ENCODE data around the gene E2F8. TPM values are rescaled to one million over a fixed set of nuclear protein-coding genes. Genes with fewer than 3 reads are reported as not detected.

E2F8 gene
- total RNA-seq, 5 donors from 2014 or later (not counting 1 experiment from before 2014, with no cell fraction given), result 0.12 to 0.56 (median 0.26) TPM

DNA sequence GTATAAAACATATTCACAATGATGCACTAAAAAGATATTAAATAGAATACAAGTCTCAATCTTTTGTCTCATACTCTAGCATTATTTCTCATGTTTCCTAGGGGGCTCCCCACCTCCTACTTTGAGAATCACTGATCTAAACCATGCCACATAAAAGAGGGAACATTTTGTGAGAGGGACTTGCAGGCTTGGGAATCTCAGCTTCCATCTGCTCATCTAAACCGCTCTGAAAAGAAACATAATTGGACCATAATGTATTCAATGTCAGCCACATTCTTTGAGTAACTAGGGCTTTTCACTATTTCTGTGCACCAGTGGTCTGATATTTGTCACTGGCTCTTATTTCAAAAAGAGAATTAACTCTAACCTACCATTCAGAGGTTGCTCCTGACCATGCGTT, 32.6 kb downstream of the E2F8 start:
- peaks cover 10 to 28% of the 10 kb centered on the region in 2 donors for H3K27me3 Mint-ChIP-seq
- H3K9me3 Mint-ChIP-seq, result no peaks in the 10 kb centered on the region
- no peaks in the 10 kb centered on the region for H3K4me1 Mint-ChIP-seq
- ATAC-seq (replicated peaks in 1 of 4) (no peak), DNase-seq (no peak)
- H3K4me3 Mint-ChIP-seq, result no peak overlapping the region
- H3K9me3 ChIP-seq, result no peaks in the 10 kb centered on the region
- H3K27me3 ChIP-seq (replicated peaks in 1 of 2; ENCODE audit: control insufficient read depth in 2 of 2, extremely low read depth in 1 of 2, insufficient read depth in 2 of 2, low read length in 1 of 2), result peaks cover 2 to 5% of the 10 kb centered on the region in 2 experiments
- H3K36me3 ChIP-seq (ENCODE audit: control insufficient read depth in 2 of 2, extremely low read depth in 1 of 2, insufficient read depth in 1 of 2, low read length in 1 of 2), result no peaks in the 10 kb centered on the region
- no peaks in the 10 kb centered on the region for H3K4me1 ChIP-seq (ENCODE audit: control insufficient read depth in 1 of 2, extremely low read depth in 1 of 2, insufficient read depth in 2 of 2, low read length in 2 of 2)
- H3K4me3 ChIP-seq (ENCODE audit: control insufficient read depth in 1 of 2, extremely low read depth in 1 of 2, low read length in 1 of 2), result no peak overlapping the region
- no CpG with 5 or more reads among the region's 2 CpGs for WGBS (ENCODE audit: insufficient coverage)
- no peak overlapping the region for H3K27ac Mint-ChIP-seq
- no peak overlapping the region for H3K27ac ChIP-seq (ENCODE audit: low read length)
- POLR2A ChIA-PET, result no interaction called here
- no peaks in the 10 kb centered on the region for H3K36me3 Mint-ChIP-seq
- CTCF ChIA-PET, result no interaction called here

DNA sequence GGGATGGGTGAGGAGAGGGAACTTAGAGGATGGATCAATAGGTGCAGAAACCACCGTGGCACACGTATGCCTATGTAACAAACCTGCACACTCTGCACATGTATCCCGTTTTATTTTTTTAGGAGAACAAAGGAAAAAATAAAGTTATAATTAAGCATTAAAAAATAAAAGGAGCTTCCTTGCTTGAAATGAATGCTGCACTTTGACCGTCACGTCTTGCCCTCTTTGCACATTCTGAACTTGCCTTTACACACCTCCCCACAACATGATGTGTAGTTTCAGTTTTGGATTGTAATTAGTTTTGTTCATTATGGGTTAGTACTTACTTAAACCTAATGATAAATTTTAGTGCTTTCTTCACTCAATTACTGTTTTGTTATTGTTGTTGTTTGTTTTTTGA, 35.9 kb downstream of the E2F8 start:
- ChIA-PET CTCF (interaction anchor here in 1 of 2 donors (0.6 kb wide), 1 partner anchor 12 kb away, joined by 5 read pairs; no protein-coding TSS in a partner anchor), POLR2A (no interaction called here)
- ATAC-seq (replicated peaks in 1 of 4) (no peak), DNase-seq (no peak)
- no peaks in the 10 kb centered on the region for H3K36me3 Mint-ChIP-seq
- WGBS (ENCODE audit: insufficient coverage), result no CpG with 5 or more reads among the region's 5 CpGs
- H3K9me3 Mint-ChIP-seq, result no peaks in the 10 kb centered on the region
- H3K4me1 Mint-ChIP-seq, result no peaks in the 10 kb centered on the region
- no peak overlapping the region for H3K4me3 Mint-ChIP-seq
- Histone ChIP-seq H3K36me3 (ENCODE audit: control insufficient read depth in 2 of 2, extremely low read depth in 1 of 2, insufficient read depth in 1 of 2, low read length in 1 of 2) (no peaks in the 10 kb centered on the region), H3K4me3 (ENCODE audit: control insufficient read depth in 1 of 2, extremely low read depth in 1 of 2, low read length in 1 of 2) (no peak overlapping the region), H3K9me3 (no peaks in the 10 kb centered on the region), H3K27ac (ENCODE audit: low read length) (no peak overlapping the region), H3K27me3 (replicated peaks in 1 of 2; ENCODE audit: control insufficient read depth in 2 of 2, extremely low read depth in 1 of 2, insufficient read depth in 2 of 2, low read length in 1 of 2) (peaks cover 2 to 10% of the 10 kb centered on the region in 2 experiments), H3K4me1 (ENCODE audit: control insufficient read depth in 1 of 2, extremely low read depth in 1 of 2, insufficient read depth in 2 of 2, low read length in 2 of 2) (no peaks in the 10 kb centered on the region)
- no peak overlapping the region for H3K27ac Mint-ChIP-seq
- H3K27me3 Mint-ChIP-seq, result peaks cover 10 to 23% of the 10 kb centered on the region in 2 donors

DNA sequence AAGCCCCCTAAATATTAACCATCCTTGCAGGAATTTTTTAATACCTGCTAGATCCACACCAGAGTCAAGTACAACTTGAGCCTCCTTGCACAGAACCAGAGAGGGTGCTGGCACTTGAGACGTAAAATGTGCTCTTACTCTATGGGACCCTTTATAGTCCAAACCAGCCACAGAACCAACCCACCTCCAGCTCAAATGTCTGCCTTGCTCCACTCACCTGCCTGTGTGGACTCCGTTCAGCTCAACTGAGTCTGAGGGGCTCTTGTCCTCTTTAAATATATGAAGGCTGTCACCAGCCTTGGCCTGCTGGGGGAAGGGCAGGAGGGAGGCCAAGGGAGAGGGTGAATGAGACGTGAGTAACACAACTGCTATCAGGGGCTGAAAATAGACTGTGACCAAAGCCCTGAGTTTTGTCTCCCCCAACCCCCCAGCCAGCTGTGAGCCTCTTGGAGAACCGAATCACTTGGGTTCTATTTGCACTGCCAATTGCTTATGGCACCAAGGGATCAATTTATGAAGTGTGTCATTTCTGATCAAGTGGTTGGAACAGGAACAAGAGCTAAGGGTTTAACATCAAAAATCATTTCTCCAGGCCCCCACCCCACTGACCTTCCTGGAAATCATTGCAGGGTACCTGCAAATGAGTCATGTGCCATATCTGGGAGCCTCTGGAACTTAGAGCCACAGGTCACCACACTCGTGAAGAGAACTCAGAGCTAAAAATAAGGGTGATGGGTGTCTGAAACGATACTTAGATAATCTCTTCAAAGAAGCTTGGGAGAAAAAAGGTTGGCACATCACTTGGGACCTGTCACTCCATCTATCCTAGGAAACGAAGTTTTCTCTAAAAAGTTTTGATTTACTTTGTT, 38.8 kb downstream of the E2F8 start, which contains the start of gene CSRP3:
Gene CSRP3, minus strand, starts transcription at position 247 of the 869 bp plus-strand sequence. CDS start 9,535 bp downstream, outside the sequence.
- no peak within 1 kb of the TSS for H3K27ac Mint-ChIP-seq
- no peaks in the 10 kb centered on the region for H3K36me3 ChIP-seq (ENCODE audit: control insufficient read depth in 2 of 2, extremely low read depth in 1 of 2, insufficient read depth in 1 of 2, low read length in 1 of 2)
- no peaks in the 10 kb centered on the region for H3K9me3 Mint-ChIP-seq
- no peaks in the 10 kb centered on the region for H3K9me3 ChIP-seq
- H3K27ac ChIP-seq (ENCODE audit: low read length), result no peak within 1 kb of the TSS
- POLR2A ChIA-PET, result interaction anchor here in 1 of 2 donors (0.6 kb wide), 2 partner anchors 13 to 1935 kb away, joined by 3 read pairs; no protein-coding TSS in a partner anchor
- no peaks in the 10 kb centered on the region for H3K4me1 Mint-ChIP-seq
- H3K4me3 Mint-ChIP-seq, result no peak within 1 kb of the TSS
- H3K36me3 Mint-ChIP-seq, result no peaks in the 10 kb centered on the region
- WGBS (ENCODE audit: insufficient coverage), result no CpG with 5 or more reads among the region's 7 CpGs
- H3K27me3 ChIP-seq (replicated peaks in 1 of 2; ENCODE audit: control insufficient read depth in 2 of 2, extremely low read depth in 1 of 2, insufficient read depth in 2 of 2, low read length in 1 of 2), result peaks cover 0 to 10% of the 10 kb centered on the region in 2 experiments
- ATAC-seq (replicated peaks in 1 of 4), result no peak
- H3K4me3 ChIP-seq (ENCODE audit: control insufficient read depth in 1 of 2, extremely low read depth in 1 of 2, low read length in 1 of 2), result no peak within 1 kb of the TSS
- H3K4me1 ChIP-seq (ENCODE audit: control insufficient read depth in 1 of 2, extremely low read depth in 1 of 2, insufficient read depth in 2 of 2, low read length in 2 of 2), result no peaks in the 10 kb centered on the region
- no peak for DNase-seq
- CTCF ChIA-PET, result no interaction called here
- peaks cover 5 to 11% of the 10 kb centered on the region in 2 donors for H3K27me3 Mint-ChIP-seq

DNA sequence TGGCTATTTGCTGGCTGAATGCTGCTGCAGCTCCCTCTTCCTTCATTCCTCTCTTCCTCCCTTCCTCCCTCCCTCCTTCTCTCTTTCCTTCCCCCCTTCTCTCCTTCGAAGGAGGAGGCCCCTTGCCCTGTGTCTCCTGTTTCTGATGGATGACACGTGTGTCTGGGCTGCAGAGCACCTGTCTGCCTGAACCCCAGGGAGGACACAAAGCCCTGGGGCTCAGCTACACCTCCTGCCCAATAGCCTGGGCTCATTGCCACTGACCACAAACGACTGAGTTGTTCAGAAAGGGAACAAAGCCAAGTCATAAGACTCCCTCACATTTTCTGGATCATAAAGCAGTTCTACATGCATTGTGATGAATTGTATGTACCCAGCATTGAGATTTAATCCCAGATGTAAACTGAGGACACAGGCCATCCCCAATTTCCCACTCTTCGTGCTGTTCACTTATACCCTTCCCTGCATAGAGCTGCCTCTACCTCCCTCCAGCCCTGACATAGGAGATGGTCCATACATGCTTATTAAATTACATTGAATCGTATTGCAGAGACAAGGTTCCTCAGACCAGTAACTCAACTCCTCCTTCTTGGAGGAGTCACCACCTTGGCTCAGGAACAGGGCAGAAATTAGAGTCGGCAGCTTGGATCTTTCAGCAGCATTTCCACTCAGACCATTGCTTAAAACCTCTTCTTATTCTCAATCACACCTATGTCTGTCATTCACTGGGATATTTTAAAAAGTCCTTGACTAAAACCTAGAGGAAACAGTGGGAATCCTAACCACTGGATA, 40.1 kb downstream of the E2F8 start:
- Histone ChIP-seq H3K4me3 (ENCODE audit: control insufficient read depth in 1 of 2, extremely low read depth in 1 of 2, low read length in 1 of 2) (no peak overlapping the region), H3K27ac (ENCODE audit: low read length) (no peak overlapping the region), H3K4me1 (ENCODE audit: control insufficient read depth in 1 of 2, extremely low read depth in 1 of 2, insufficient read depth in 2 of 2, low read length in 2 of 2) (no peaks in the 10 kb centered on the region), H3K27me3 (replicated peaks in 1 of 2; ENCODE audit: control insufficient read depth in 2 of 2, extremely low read depth in 1 of 2, insufficient read depth in 2 of 2, low read length in 1 of 2) (peaks cover 0 to 6% of the 10 kb centered on the region in 2 experiments), H3K9me3 (no peaks in the 10 kb centered on the region), H3K36me3 (ENCODE audit: control insufficient read depth in 2 of 2, extremely low read depth in 1 of 2, insufficient read depth in 1 of 2, low read length in 1 of 2) (no peaks in the 10 kb centered on the region)
- no peaks in the 10 kb centered on the region for H3K4me1 Mint-ChIP-seq
- WGBS (ENCODE audit: insufficient coverage), result 39% methylated on average over 3 of the region's 6 CpGs
- H3K27ac Mint-ChIP-seq, result no peak overlapping the region
- H3K27me3 Mint-ChIP-seq, result peaks cover 5 to 6% of the 10 kb centered on the region in 2 donors
- H3K4me3 Mint-ChIP-seq, result no peak overlapping the region
- ATAC-seq (replicated peaks in 1 of 4) (no peak), DNase-seq (no peak)
- CTCF ChIA-PET, result no interaction called here
- no peaks in the 10 kb centered on the region for H3K36me3 Mint-ChIP-seq
- POLR2A ChIA-PET, result no interaction called here
- no peaks in the 10 kb centered on the region for H3K9me3 Mint-ChIP-seq

DNA sequence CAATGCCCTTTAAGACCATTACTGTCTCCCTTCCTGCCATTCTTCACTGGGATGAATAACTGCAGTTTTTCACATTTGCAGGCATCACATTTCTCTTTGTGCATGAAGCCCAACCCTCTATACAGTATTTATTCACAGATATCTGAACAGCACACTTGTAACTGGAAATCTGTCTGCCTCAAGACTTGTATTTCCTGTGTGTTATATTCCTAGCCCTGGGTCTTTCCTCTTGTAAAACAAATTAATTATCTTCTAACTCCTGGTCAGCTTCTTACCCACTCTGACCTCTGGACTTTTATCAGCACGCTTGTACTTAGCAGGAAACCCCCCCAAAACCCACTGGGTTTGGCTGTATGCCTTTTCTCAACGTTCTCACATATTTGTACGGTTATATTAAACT, 41.0 kb downstream of the E2F8 start:
- Histone ChIP-seq H3K4me1 (ENCODE audit: control insufficient read depth in 1 of 2, extremely low read depth in 1 of 2, insufficient read depth in 2 of 2, low read length in 2 of 2) (no peaks in the 10 kb centered on the region), H3K9me3 (no peaks in the 10 kb centered on the region), H3K27me3 (replicated peaks in 1 of 2; ENCODE audit: control insufficient read depth in 2 of 2, extremely low read depth in 1 of 2, insufficient read depth in 2 of 2, low read length in 1 of 2) (peaks cover 0 to 6% of the 10 kb centered on the region in 2 experiments), H3K27ac (ENCODE audit: low read length) (no peak overlapping the region), H3K36me3 (ENCODE audit: control insufficient read depth in 2 of 2, extremely low read depth in 1 of 2, insufficient read depth in 1 of 2, low read length in 1 of 2) (no peaks in the 10 kb centered on the region), H3K4me3 (ENCODE audit: control insufficient read depth in 1 of 2, extremely low read depth in 1 of 2, low read length in 1 of 2) (no peak overlapping the region)
- WGBS (ENCODE audit: insufficient coverage), result 40% methylated on average over 1 of the region's 3 CpGs
- DNase-seq, result no peak
- Mint-ChIP-seq H3K4me1 (no peaks in the 10 kb centered on the region), H3K27me3 (peaks cover 5 to 6% of the 10 kb centered on the region in 2 donors), H3K4me3 (no peak overlapping the region), H3K36me3 (no peaks in the 10 kb centered on the region), H3K9me3 (no peaks in the 10 kb centered on the region), H3K27ac (no peak overlapping the region)
- POLR2A ChIA-PET, result no interaction called here
- ATAC-seq (replicated peaks in 1 of 4), result no peak
- CTCF ChIA-PET, result interaction anchor here in 1 of 2 donors (0.6 kb wide), 1 partner anchor 1018 kb away, joined by 3 read pairs; no protein-coding TSS in a partner anchor

DNA sequence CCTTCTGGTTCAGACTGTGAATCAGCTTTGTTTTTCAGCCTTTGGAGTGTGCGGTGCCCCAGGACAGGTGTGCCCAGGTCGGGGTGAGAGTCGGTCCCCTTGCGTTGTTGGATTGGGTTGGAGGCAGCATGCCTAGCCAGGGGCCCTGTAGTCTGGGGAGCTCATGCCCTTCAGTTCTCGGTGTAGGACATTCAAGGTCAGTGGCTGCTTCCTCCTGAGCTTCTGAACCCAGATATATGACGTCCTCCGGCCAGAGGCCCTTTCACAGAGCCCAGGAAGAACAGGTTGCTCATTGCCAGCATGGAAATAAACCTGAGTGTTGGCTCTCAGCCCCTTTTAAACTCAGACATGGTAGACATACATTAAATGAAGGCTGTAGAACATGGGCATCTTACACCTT, 41.7 kb downstream of the E2F8 start:
- CTCF ChIA-PET, result no interaction called here
- no peaks in the 10 kb centered on the region for H3K9me3 Mint-ChIP-seq
- WGBS (ENCODE audit: insufficient coverage), result 84% methylated on average over 6 of the region's 7 CpGs

More for the DNA sequence above, 41.7 kb downstream of the E2F8 start:
- Mint-ChIP-seq H3K4me1 (no peaks in the 10 kb centered on the region), H3K27me3 (peaks cover 5 to 6% of the 10 kb centered on the region in 2 donors), H3K27ac (no peak overlapping the region), H3K4me3 (no peak overlapping the region), H3K36me3 (no peaks in the 10 kb centered on the region)
- ATAC-seq (replicated peaks in 1 of 4) (no peak), DNase-seq (no peak)
- peaks cover 0 to 6% of the 10 kb centered on the region in 2 experiments for H3K27me3 ChIP-seq (replicated peaks in 1 of 2; ENCODE audit: control insufficient read depth in 2 of 2, extremely low read depth in 1 of 2, insufficient read depth in 2 of 2, low read length in 1 of 2)
- H3K27ac ChIP-seq (ENCODE audit: low read length), result no peak overlapping the region
- POLR2A ChIA-PET, result no interaction called here
- no peaks in the 10 kb centered on the region for H3K9me3 ChIP-seq
- no peaks in the 10 kb centered on the region for H3K4me1 ChIP-seq (ENCODE audit: control insufficient read depth in 1 of 2, extremely low read depth in 1 of 2, insufficient read depth in 2 of 2, low read length in 2 of 2)
- H3K4me3 ChIP-seq (ENCODE audit: control insufficient read depth in 1 of 2, extremely low read depth in 1 of 2, low read length in 1 of 2), result no peak overlapping the region
- H3K36me3 ChIP-seq (ENCODE audit: control insufficient read depth in 2 of 2, extremely low read depth in 1 of 2, insufficient read depth in 1 of 2, low read length in 1 of 2), result no peaks in the 10 kb centered on the region

Measured in T-cell (primary cell).